Natural killer cell treated with Interleukin-12 subunit alpha and Interleukin-12 subunit beta and Interleukin-15 and Interleukin-18, amount 100 ng/mL, for 72 hours (primary cell): ENCODE measurements around the gene MGA. TPM values are rescaled to one million over a fixed set of nuclear protein-coding genes. Genes with fewer than 3 reads are reported as not detected.

ENCODE experiments used
- ATAC-seq, 2 donors: fragments of 150-1000 bp; cut with Tn5 transposase in 1 of 2; sonication (Bioruptor Pico), chemical (Tn5 transposase) in 1 of 2; 2 replicates each; pipeline ENCODE4 v1.10.0; 2021
- DNase-seq: peaks from one replicate; pipeline ENCODE4 v3.0.0; 2022; ENCODE audit warnings: low spot score
- H3K27ac Mint-ChIP-seq, 2 donors: 1 replicate in 1 of 2; 2 replicates in 1 of 2; pipeline ENCODE4 v1.8.0; 2022; ENCODE audit warnings: mixed read lengths in 2 of 2, mild to moderate bottlenecking in 1 of 2, moderate library complexity in 1 of 2
- H3K27me3 Mint-ChIP-seq, 2 donors: 1 replicate in 1 of 2; 2 replicates in 1 of 2; pipeline ENCODE4 v1.8.0; 2022; ENCODE audit warnings: mixed read lengths in 2 of 2
- H3K36me3 Mint-ChIP-seq: one replicate; pipeline ENCODE4 v1.8.0; 2022; ENCODE audit warnings: mixed read lengths
- H3K4me1 Mint-ChIP-seq, 2 donors: 1 replicate in 1 of 2; 2 replicates in 1 of 2; pipeline ENCODE4 v1.8.0; 2022; ENCODE audit warnings: low read depth in 2 of 2, mixed read lengths in 2 of 2, mild to moderate bottlenecking in 1 of 2
- H3K4me3 Mint-ChIP-seq: one replicate; pipeline ENCODE4 v1.8.0; 2022; ENCODE audit warnings: mixed read lengths
- H3K9me3 Mint-ChIP-seq: 2 replicates; pipeline ENCODE4 v1.8.0; 2022; ENCODE audit warnings: mixed read lengths
- total RNA-seq, 2 donors: library from RNA; stranded (reverse); gene quantifications; one replicate each; pipeline ENCODE4 v1.2.3, GENCODE V29; 2022

MGA gene
- total RNA-seq, 2 donors from 2014 or later = 42.6 to 54.8 TPM

- no peak overlapping the region for H3K4me3 Mint-ChIP-seq
- H3K4me1 Mint-ChIP-seq = peaks cover 0 to 5% of the 10 kb centered on the region in 2 donors
- H3K27ac Mint-ChIP-seq = no peak overlapping the region
- no peak for ATAC-seq
- H3K36me3 Mint-ChIP-seq = peaks cover 5% of the 10 kb centered on the region
- H3K9me3 Mint-ChIP-seq = no peaks in the 10 kb centered on the region
- H3K27me3 Mint-ChIP-seq = no peaks in the 10 kb centered on the region
- DNase-seq = no peak
These were observed 154.3 kb downstream of the MGA start for GRCh38 chr15:41814534-41814933.

GRCh38 chr15:41816788-41817187 lies 156.6 kb downstream of the MGA start:
- H3K4me3 Mint-ChIP-seq = no peak overlapping the region
- H3K9me3 Mint-ChIP-seq = no peaks in the 10 kb centered on the region
- H3K27me3 Mint-ChIP-seq = no peaks in the 10 kb centered on the region
- DNase-seq (no peak), ATAC-seq (no peak)
- H3K4me1 Mint-ChIP-seq = no peaks in the 10 kb centered on the region
- peaks cover 5% of the 10 kb centered on the region for H3K36me3 Mint-ChIP-seq
- H3K27ac Mint-ChIP-seq = no peak overlapping the region

GRCh38 chr15:41817327-41817726 lies 157.1 kb downstream of the MGA start:
- Mint-ChIP-seq H3K9me3 (no peaks in the 10 kb centered on the region), H3K27ac (no peak overlapping the region), H3K27me3 (no peaks in the 10 kb centered on the region), H3K36me3 (peaks cover 5% of the 10 kb centered on the region), H3K4me3 (no peak overlapping the region), H3K4me1 (no peaks in the 10 kb centered on the region)
- no peak for ATAC-seq
- no peak for DNase-seq

GRCh38 chr15:41817781-41818180 lies 157.6 kb downstream of the MGA start:
- Mint-ChIP-seq H3K36me3 (peaks cover 5% of the 10 kb centered on the region), H3K4me1 (no peaks in the 10 kb centered on the region), H3K9me3 (no peaks in the 10 kb centered on the region), H3K27ac (no peak overlapping the region), H3K4me3 (no peak overlapping the region), H3K27me3 (no peaks in the 10 kb centered on the region)
- DNase-seq (no peak), ATAC-seq (no peak)

- H3K36me3 Mint-ChIP-seq = peaks cover 5% of the 10 kb centered on the region
- H3K27ac Mint-ChIP-seq = no peak overlapping the region
These were observed 159.3 kb downstream of the MGA start for GRCh38 chr15:41819455-41820050.

GRCh38 chr15:41820791-41821423 lies 160.7 kb downstream of the MGA start:
- DNase-seq (no peak), ATAC-seq (no peak)
- no peaks in the 10 kb centered on the region for H3K27me3 Mint-ChIP-seq
- H3K36me3 Mint-ChIP-seq = peaks cover 3% of the 10 kb centered on the region
- no peaks in the 10 kb centered on the region for H3K9me3 Mint-ChIP-seq
- H3K4me1 Mint-ChIP-seq = no peaks in the 10 kb centered on the region
- no peak overlapping the region for H3K27ac Mint-ChIP-seq
- H3K4me3 Mint-ChIP-seq = no peak overlapping the region

More at GRCh38 chr15:41819455-41820050, 159.3 kb downstream of the MGA start:
- no peaks in the 10 kb centered on the region for H3K4me1 Mint-ChIP-seq
- H3K9me3 Mint-ChIP-seq = no peaks in the 10 kb centered on the region
- DNase-seq (no peak), ATAC-seq (no peak)
- no peak overlapping the region for H3K4me3 Mint-ChIP-seq
- no peaks in the 10 kb centered on the region for H3K27me3 Mint-ChIP-seq

- no peaks in the 10 kb centered on the region for H3K36me3 Mint-ChIP-seq
- no peak overlapping the region for H3K27ac Mint-ChIP-seq
- peaks cover 0 to 5% of the 10 kb centered on the region in 2 donors for H3K4me1 Mint-ChIP-seq
- H3K27me3 Mint-ChIP-seq = no peaks in the 10 kb centered on the region
- ATAC-seq (no peak), DNase-seq (no peak)
- H3K9me3 Mint-ChIP-seq = no peaks in the 10 kb centered on the region
- no peak overlapping the region for H3K4me3 Mint-ChIP-seq
These were observed 161.6 kb downstream of the MGA start for GRCh38 chr15:41821831-41822230.

GRCh38 chr15:41822471-41822870 lies 162.3 kb downstream of the MGA start:
- DNase-seq (no peak), ATAC-seq (no peak)
- Mint-ChIP-seq H3K4me1 (peaks cover 0 to 5% of the 10 kb centered on the region in 2 donors), H3K4me3 (no peak overlapping the region), H3K36me3 (no peaks in the 10 kb centered on the region), H3K27me3 (no peaks in the 10 kb centered on the region), H3K9me3 (no peaks in the 10 kb centered on the region), H3K27ac (no peak overlapping the region)

Other genes starting within 250 kb of the MGA start
- 10 to 100 TPM; 34.2 to 38.1 TPM for gene RTF1, start 243.3 kb upstream of the MGA start, total RNA-seq
- gene ITPKA, start 166.5 kb upstream of the MGA start, total RNA-seq = under 1 TPM in 1 of 2 donors, not detected in 1; 0.22 TPM
- under 1 TPM in 1 of 2 donors, not detected in 1; 0.47 TPM for gene LTK, start 146.6 kb upstream of the MGA start, total RNA-seq
- gene RPAP1, start 116.1 kb upstream of the MGA start, total RNA-seq = 10 to 100 TPM; 46.0 to 72.3 TPM
- gene TYRO3, start 101.2 kb upstream of the MGA start, total RNA-seq = under 1 TPM; 0.36 to 0.86 TPM
- gene MAPKBP1, start 114.1 kb downstream of the MGA start, total RNA-seq = 10 to 100 TPM; 30.6 to 53.2 TPM
- 10 to 100 TPM in 1 of 2 donors, 1 to 10 TPM in 1; 6.7 to 12.1 TPM for gene JMJD7, start 167.7 kb downstream of the MGA start, total RNA-seq
- 10 to 100 TPM in 1 of 2 donors, 1 to 10 TPM in 1; 4.7 to 13.4 TPM for gene PLA2G4B, start 178.4 kb downstream of the MGA start, total RNA-seq
- 1 to 10 TPM; 1.1 to 2.4 TPM for gene SPTBN5, start 233.6 kb downstream of the MGA start, total RNA-seq